ENCODE measurements around the gene CSMD2.

Gene CSMD2

DNA sequence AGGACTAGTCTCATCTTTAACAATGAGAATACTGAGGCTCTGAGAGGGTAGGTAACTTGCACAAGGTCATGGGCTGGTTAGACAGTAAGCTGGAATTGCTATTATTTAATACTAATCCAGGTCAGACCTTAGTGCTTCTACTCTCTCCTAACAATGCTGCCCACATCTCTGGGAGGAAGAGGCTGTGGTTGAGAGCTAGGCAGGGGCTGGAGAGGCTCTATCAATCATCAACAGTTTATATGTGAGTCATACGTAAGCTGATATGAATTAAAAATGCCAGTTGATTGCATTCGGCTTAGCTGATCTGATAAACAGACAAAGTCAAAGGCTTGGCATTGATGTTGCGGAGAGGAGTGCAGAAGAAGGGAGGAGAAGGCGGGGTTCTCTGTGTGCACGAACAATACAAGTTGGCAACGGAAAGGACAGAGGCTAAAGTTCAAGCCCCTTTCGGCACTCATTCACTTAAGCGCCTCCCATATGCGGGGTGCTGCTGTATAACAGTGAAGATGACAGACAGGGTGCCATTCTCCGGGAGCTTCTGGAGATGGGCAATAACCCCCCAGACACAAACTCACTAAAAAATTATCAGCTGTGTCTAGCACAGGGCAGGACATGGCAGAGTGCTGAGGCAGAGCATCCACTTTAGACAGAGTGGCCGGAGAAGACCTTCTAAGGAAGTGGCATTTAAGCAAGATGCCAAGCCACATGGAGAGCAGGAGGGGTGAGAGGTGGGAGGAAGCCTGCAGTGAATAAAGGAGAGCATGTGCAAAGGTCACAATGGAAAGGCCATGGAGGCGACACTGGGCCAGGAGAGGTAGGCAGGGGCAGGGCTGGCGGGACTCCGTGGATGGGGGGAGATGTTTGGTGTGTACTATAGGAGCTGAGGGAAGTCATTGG lies 497.4 kb downstream of the CSMD2 start:
- TF ChIP-seq, protein P1, sequence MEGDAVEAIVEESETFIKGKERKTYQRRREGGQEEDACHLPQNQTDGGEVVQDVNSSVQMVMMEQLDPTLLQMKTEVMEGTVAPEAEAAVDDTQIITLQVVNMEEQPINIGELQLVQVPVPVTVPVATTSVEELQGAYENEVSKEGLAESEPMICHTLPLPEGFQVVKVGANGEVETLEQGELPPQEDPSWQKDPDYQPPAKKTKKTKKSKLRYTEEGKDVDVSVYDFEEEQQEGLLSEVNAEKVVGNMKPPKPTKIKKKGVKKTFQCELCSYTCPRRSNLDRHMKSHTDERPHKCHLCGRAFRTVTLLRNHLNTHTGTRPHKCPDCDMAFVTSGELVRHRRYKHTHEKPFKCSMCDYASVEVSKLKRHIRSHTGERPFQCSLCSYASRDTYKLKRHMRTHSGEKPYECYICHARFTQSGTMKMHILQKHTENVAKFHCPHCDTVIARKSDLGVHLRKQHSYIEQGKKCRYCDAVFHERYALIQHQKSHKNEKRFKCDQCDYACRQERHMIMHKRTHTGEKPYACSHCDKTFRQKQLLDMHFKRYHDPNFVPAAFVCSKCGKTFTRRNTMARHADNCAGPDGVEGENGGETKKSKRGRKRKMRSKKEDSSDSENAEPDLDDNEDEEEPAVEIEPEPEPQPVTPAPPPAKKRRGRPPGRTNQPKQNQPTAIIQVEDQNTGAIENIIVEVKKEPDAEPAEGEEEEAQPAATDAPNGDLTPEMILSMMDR (IDR thresholded peaks at IDR 0.05; ENCODE audit: low read depth, low read length), result no peak
- peak; percentile 8 for DNase-seq (ENCODE audit: extremely low read depth, low read depth)

DNA sequence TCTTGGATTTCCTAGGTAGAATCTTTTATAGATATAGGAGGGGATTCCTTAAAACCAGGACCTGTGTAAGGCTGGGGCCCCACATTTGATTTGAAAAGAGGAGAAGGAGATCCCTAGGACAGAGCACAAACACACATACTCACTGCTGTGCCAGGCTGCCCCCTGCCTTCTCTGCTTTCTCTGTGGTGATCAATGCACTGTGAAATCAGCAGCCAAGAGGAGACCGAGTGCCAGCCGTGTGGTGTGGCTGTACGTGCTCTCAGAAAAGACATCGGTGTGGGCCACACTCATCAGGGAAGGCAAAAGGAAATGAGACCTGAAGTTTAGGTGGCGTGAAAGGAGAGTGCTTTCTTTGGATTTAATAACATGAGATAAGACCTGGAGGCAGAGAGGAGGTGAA lies 498.4 kb downstream of the CSMD2 start:
- TF ChIP-seq, protein P1 (IDR thresholded peaks at IDR 0.05; ENCODE audit: low read depth, low read length), result no peak
- DNase-seq (ENCODE audit: extremely low read depth, low read depth), result no peak

DNA sequence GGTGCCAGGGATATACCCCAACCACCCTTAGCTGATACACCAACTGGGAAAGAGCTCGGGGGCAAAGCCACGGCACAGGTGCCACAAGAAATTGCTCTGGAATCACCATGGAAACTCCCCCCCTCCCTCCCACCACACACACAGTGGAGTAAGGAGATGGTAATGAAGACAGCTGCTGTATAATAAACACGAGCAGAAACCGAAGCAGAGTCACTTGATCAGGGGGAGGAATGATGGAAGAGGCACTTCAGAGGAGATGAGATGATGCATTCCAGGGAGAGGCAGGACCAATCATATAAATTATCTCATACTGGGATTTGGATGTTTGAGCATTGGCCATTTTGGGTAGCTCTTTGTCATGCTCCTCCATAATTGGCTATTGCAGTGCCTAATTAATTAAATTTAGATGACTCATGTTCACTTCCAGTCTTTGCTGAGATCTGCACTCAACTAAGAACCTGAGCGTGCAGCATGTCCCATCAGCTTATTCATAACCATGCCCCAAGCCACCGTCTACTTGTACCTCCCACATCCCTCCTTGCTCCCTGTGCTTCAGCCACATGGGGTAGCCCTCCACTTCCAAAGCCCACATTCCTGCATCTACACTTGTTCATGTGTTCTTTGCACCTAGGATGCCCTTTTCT lies 503.1 kb downstream of the CSMD2 start:
- DNase-seq (ENCODE audit: extremely low read depth, low read depth), result no peak
- TF ChIP-seq, protein P1 (IDR thresholded peaks at IDR 0.05; ENCODE audit: low read depth, low read length), result no peak

DNA sequence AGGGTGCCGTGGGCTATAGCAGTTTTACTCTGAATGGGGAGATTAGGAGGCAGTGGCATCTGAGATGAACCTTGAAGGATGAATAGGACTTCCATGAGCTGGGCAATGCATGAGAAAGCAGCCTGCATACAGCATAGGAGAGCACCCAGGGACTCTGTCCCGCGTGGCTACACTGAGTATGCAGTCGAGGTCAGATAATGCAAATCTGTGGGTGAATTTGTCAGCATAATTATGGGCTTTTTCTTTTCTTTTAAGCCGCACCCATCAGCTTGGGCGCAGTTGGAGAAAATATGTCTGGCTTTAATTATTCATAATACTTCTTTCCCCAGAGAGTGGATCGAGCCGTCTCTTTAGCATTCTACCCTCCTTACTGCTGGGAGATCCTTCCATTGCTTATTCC lies 504.1 kb downstream of the CSMD2 start:
- no peak for DNase-seq (ENCODE audit: extremely low read depth, low read depth)

DNA sequence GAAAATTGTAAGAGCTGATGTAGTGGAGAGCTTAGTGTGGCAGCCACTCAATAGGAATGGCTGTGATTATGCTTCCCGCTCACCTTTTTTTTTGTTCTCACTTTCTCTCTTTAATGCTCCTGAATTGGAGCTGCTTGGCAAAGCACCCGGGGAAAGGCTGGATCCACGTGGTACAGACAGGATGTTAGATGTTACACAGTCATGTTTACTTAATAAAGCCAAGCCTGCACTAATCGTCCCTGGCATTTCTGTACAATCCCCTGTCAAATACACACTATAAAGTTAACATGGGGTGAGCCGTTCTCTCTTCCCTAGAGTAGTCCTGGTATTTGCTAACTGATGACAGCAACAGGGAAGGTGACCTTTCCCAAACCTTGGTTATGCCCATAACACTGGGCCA lies 504.8 kb downstream of the CSMD2 start:
- TF ChIP-seq, protein P1 (IDR thresholded peaks at IDR 0.05; ENCODE audit: low read depth, low read length), result no peak

More for the DNA sequence above, 504.1 kb downstream of the CSMD2 start:
- TF ChIP-seq, protein P1 (IDR thresholded peaks at IDR 0.05; ENCODE audit: low read depth, low read length), result no peak

DNA sequence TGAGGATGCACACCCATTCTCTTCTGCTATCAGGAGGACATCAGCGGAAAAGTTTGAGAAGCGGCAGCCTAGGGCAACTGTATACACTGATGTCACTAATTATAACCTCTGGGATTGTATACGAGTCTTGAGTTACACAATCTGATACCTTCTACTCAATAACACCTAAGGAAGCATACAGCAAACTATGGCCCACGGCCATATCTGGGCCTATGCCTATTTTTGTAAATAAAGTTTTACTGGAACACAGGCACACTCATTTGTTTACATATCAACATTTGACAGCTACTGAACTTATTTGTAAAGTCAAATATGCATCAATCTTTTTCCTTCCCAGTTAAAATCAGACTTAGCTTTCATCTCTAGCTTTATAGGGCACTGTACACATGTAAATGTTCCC lies 505.4 kb downstream of the CSMD2 start:
- TF ChIP-seq, protein P1 (IDR thresholded peaks at IDR 0.05; ENCODE audit: low read depth, low read length), result no peak
- no peak for DNase-seq (ENCODE audit: extremely low read depth, low read depth)

More for the DNA sequence above, 504.8 kb downstream of the CSMD2 start:
- no peak for DNase-seq (ENCODE audit: extremely low read depth, low read depth)

DNA sequence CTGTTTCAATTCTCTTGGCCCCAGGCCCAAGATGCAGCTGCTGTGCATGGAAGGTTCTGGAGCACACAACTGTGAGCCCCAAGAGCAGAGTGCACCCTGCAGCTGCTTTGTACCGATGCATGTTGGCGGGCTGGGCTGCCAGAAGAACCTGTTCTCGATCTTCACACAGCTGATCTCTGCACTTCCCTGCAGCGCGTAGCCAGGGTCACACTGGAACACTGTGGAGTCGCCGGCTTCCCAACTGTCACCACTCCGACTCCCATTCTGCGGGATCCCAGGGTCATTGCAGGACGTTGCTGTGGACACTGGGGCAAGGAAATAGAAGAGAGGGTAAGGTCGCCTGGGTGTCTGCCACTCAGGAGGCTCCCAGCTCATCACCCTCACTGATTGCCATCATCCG lies 507.2 kb downstream of the CSMD2 start:
- DNase-seq (ENCODE audit: extremely low read depth, low read depth), result no peak
- TF ChIP-seq, protein P1 (IDR thresholded peaks at IDR 0.05; ENCODE audit: low read depth, low read length), result no peak

All from AG09319 (cell line).